Measurements from ENCODE around the gene TMEM144.

The TMEM144 gene

DNA sequence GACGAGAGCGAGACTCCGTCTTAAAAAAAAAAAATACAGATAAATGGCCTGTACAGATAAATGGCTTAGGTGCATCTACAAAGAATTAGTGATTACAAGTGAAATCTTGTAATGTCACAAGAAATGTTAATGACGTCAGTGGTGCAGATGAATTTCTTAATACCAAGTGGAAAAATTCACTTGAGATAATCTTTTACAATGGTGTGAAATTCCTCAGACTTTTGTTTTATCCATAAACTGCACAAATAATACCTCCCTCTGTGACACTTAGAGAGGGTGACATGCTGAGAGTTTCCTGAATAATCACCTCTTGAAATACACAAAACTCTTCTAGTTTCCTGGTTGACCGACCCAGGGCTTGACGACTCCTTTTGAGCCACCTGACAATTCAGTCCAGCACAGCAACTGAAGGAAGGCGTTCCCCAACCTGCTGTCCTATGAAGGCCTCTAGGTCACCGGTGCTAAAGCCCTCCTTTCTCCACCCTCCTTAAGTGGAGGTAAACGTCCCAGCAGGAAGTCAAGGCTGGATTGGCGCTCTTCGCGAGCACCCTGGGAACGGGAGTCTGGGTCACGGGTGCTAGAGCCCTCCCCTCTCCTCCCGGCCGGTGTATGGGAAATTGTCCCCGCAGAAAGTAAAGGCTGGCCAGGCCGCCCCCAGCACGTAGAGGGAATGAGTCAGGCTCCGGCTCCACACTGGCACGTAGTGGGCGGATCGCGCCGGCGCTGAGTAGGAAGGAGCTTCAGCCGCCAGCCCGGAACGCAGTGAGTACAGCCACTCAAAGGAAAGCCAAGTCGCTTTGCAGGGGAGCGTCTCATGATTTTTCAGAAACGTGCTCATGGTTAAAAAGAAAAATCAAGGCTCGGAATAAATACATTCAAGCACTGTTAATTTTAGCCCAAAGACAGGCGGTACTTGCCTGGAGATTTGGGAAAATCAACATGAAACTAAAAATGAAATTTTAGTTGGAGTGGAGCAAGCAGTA lies at the start of gene TMEM144:
TSS of gene TMEM144 (plus strand) at position 662 of the 983 bp plus-strand sequence. CDS start 2,182 bp downstream, outside the sequence.
- peak; percentile 95 for DNase-seq (ENCODE audit: low spot score)

DNA sequence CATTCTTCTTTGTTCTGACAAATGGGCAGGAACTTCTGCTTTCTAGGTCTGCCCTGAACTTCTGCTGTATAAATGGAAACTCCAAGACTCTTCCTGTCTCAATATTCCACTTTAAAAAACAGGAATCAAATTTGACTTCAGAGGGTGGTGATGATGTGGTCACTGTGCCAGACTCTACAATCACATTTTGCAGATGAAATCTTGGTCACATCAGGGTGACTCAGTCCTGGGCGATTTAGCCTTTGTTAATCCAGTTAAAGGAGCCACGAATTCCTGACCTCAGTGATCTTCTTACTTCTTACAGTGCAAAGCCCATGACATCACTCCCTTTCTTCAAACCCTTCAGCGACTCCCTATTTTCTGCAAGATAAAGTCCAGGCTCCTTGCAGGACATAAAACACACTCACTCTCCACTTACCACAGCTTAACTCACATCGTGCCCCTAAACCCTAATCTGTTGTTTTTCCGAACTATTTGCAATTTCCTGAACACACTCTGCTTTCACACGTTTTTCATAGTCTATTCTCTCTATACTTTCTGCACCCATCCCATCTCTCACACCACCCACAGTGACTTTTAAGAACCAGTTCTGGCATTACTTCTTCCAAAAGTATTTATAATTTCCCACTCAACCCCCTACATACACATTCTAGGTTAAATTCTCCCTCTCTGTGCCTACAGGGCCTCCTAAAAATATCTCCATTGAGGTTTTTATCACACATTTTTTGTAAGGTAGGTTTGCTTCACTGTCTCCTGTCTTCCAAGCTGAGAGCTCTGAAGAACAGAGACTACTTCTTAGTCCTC lies 48.5 kb upstream of the TMEM144 start:
- peak; percentile 76 for DNase-seq (ENCODE audit: low spot score)

DNA sequence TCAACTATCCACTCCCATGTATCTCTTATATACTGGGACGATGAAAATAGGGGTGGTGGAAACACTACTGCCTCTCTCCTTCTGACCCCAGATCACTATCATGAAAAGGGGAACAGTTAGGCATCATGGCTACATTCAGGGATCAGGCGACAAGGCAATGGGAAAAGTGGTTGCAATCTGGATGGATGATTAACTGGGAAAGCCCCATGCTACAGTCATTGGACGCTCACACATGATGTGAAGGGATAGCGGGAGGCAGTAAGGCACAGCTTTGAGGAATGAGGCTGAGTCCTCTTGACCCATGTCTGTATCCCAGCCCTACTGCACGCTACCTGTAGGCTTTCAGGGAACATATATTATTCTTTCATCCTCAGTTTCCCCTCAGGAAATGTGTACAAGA lies 47.7 kb upstream of the TMEM144 start:
- no peak for DNase-seq (ENCODE audit: low spot score)

DNA sequence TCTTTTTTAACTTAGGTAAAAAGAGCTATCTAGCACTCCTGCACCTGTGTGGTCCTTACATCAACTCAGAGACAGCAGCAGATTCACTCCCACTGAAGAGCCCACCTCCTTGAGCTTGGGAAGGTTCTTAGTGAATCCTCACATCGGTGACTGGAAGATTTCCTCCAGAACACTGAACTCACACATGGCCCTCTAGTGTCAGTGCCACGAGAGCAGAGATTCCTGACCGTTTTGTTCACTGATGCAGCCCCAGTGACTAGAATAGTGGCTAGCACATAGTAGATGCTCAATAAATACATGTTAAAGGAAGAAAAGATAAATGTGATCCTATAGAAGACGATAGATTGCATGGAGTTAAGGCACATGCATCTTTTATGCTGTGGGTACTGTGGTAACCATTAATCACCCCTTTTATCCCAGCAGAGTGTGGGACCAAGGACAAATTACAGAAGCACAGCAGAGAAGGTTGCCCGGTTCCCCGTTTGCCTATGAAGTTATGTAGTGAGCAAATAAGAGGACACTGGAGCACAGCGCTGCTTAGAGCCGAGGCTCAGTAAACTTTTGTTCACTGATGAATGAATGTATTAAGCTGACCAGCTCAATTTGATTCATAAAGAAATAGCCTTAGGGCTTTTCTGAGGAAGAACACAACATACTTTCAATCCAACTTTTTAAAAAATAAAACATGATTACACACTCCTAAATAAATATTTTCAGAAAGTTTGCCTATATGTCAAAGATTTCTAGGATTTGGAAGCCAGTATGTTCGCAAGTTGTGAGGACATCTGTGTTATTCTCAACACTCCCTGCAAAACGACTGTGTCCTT lies 46.1 kb upstream of the TMEM144 start:
- no peak for DNase-seq (ENCODE audit: low spot score)

DNA sequence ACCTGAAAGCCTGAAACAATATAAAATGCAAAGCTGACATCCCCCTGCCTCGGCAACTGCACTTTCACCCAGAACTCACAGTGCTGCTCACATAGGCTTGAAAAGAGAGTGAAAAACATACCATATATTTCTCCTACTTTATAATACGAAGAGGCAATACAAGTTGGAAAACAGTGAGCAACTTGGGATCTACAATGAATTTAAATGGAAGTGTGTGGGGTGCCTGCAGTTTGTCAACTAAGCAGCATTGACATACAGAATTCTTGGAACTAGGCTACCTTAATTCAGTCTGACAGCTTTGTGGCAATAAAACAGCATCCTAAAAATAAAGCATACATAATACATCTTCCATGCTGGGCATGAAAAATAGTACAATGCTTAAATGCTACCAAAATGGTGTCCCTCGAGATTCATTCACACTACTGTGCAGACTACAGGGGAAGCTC lies 45.5 kb upstream of the TMEM144 start:
- no peak for DNase-seq (ENCODE audit: low spot score)

DNA sequence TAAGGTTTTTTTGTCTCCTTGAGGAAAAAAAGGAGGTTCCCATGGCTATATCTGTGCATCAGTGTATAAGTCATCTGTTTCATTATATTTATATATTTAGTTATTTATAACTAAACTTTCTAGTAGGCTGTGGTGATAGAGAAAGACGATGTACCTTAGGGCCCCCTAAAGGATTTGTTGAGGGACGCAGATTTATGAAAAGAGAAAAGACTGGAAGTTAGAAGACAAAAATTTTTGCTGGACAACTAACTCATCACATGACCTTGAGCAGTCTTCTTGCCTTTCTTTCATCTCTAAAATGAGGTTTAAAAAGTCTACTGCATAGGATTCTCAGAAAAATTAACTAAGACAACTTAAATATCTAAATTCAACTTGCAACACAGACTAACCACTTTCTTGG lies 43.6 kb upstream of the TMEM144 start:
- DNase-seq (ENCODE audit: low spot score), result no peak

DNA sequence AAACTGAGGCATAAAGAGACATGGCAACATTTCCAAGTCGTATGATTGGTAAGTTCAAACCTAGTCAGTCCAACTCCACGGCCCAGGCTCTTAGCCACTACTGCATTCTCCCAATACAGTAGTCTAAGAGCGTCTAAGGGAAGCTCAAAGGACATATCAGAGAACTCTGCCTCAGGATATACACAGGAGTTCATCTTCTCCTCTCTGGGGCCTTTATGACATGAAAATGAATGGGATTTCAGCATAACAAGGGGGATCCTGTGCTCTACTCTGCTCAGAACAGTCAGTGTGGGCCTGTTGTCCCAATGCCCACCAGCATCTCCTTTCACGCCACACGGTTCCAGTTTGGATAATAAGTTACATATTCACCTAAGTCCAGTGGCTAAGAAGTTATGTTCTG lies 41.7 kb upstream of the TMEM144 start:
- DNase-seq (ENCODE audit: low spot score), result no peak

DNA sequence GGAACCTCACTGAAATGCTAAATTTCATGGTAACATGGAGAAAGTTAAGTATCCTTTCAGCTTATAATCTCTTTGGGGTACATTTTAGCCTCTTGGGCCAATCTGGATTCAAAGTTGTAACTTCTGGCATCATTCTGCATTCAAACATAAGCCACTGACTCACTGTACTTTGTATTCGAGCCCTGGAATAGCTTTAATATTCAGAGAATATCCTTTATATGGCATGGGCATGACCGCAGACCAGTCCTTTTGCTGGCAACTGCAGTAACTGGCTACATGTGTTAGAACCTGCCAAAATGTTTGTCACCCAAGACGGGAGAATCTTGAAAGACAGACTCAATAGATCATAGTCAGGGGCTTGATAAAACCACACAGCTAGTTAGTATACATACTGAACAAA lies 40.8 kb upstream of the TMEM144 start:
- no peak for DNase-seq (ENCODE audit: low spot score)

DNA sequence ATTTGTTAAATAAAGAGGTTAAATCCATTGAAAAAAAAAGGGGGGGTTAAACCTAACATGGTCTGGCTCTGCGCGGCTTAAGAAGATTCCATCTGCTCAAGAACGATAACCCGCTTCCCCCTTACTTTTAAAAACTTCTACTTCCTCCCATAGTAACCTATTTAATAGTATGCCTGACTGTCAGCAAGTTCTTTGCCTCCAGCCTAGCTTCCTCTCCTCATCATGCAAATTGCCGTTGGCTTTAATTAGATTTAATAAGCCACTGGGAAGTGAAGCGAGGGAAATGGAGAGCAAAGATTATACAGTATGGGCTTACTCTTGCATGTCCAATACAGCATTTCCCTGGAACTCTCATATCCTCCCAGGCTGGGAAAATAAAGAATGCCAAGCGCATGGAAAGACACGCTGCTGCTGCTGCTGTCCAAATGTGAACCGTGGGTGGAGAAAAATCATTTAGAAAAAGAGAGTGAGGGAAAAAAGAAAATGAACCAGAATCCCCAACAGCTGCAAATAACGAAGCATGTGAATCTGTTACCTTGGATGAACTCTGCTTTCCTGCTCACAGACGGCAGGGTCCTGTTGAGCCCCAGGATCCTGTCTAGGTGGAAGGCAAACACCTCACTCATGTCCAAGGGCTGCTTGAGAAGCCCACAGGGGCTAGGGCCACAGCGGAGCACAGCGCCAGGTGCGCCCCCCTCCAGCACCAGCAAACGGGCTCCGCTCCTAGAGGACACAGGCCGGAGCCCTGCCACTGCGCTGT lies 40.2 kb upstream of the TMEM144 start:
- DNase-seq (ENCODE audit: low spot score), result peak; percentile 40

DNA sequence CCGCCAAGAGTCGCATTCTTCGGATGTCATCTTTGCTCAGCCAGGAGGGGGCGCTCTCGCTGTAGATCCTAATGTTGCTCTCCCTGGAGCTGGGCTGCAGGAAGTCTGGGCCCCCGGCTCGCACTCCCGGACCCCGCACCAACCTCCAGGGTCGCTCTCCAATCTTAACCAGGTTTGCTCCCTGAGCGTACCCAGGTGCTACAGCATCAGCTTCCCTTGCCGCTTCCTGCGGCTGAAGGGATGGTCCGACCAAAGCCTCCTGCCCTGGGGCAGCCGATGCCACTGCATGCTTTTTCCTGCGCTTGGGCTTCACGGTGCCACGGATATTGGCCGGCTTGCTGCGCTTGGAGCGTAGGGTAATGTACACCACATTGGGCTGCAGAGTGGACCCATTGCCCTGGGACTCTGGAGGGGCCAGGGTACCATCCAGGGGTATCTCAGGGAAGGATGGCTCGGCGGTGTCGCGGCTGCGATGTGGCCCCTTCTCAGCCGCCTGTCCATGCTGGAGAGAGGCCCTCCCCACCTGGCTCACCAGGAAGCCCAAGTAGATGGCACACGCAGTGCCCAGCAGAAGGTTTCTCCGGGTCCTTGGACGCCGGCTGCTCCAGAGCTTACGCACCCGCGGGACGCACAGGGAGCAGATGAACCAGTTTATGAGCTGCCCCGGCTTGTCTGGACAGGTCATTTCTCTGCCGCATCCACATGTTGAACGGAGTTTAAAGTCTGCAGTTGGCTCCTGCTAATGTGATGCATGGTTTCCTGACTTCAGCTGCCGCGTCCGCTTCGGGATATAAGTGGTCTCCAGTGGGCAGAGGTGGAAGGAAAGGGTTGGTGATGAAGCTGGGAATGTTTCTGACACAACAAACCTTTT lies 39.4 kb upstream of the TMEM144 start:
- peak; percentile 26 for DNase-seq (ENCODE audit: low spot score)

DNA sequence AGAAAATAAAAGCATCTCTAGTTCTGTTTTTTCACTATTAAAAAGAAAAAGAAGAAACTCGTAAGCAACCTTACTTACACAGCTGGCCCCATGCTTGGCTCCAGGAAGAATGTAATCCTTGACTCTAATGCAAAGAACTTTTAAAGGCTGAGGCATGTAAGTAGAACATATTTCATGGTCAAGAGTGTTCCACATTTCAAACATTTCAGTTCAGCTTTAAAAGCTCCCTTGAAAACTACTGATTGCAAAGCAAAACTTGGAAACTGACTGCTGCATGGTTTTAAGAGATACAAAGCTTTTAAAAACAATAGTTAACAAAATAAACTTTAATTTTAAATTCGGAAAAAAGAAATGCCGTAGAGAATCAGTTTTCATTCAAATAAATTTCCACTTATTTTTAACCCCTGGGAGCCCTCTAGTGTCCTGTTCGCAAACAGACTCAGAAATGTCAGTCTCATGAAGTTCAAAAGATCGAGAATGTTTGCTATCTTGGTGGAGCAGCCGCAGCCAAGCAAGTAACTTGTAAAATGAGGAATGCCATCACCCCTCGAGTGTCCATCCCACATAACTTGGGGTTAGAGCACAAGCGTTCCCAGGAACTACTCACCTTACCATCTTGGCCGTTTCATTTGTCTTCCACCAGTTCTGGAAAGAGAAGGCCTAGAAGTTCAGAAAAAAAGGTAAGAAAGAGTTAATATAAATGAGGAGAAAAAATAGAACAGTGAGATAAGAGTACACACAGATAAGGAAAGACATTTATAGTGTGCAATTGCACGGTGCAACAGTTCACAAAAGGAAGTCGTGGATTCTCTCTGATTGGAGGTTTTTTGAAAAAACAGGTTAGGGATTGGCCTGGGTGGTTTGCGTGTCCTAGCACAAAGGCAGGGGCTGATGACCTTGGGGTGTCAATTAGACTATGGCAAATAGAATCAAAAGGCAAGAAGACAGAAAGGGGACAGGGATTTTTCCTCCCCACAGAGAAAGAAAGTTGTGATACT lies 37.7 kb upstream of the TMEM144 start, which contains the start of gene GASK1B:
TSS of gene GASK1B (minus strand) at position 765 of the 998 bp plus-strand sequence. CDS start 1,650 bp downstream, outside the sequence.
- DNase-seq (ENCODE audit: low spot score), result peak; percentile 60

DNA sequence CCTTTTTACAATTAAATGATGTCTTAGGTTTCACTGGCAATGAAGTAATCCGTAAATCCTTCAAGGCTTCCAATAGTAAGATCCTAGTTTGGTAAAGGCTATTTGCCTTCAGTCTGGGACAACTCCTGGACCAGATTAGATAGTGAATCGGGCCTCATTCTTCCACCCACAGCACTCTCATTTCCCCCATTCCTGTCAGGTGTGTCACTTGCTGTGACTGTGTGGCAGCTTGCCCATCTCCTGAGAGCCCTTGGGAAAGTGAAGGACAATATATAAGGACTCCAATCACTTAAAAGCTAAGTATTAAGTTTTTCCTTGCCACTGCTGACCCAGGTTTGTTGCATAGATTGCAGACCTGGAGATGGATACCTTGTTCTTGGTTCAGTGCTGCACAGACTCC lies 34.2 kb upstream of the TMEM144 start:
- peak; percentile 20 for DNase-seq (ENCODE audit: low spot score)

DNA sequence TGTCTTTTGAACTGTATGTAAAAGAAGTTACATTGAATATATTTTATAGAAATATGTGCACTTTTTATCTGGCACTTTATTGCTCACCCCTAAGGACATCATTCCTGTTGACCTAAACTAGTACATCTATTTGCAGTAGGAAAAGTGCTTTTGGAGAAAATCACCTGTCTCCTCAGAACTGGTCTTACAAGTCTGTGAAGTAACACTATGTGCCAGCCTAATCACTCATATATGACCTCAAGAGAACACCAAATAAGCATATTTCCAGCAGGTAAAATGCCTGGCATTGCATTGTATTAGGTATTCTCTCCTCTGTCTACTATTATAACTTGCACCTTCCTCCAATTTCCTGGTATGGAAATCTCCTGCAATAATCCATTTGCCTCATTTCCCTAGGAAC lies 33.5 kb upstream of the TMEM144 start:
- no peak for DNase-seq (ENCODE audit: low spot score)

DNA sequence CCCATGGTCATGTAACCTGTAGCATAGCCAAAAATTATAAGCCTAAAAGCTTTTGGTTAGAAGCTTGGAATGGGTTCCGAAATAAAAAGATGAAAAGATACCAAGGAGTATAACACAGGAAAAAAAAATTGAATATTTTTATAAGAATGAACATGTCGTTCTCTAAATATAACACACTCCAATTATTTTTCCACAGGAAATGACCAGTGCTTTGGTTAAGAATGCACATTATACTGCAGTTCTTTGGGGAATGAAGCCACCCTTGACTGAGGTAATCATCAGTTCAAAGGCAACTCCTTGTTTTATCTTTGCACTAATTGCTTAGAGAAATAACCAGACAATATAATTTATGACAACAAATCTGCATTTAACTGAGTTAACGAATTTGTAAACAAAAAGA lies 30.8 kb upstream of the TMEM144 start:
- no peak for DNase-seq (ENCODE audit: low spot score)

DNA sequence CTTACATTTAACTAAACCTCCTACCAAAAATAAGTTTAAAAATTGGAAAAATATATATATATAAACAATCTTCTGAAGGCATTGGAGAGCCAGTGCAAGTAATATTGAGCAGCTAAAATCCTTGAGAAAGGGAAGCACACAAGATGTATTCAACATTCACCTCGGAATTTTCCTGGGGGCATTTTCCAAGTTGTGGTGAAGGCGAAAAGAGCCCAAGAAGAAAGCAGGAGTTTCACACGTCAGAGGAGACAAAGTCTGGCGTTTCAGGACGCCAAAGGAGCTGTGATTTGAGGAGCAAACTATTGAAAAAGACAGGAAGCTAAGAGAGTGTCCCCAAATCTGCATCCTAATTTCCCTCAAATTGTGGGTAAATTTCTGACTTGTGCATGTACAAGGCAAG lies 28.4 kb upstream of the TMEM144 start:
- DNase-seq (ENCODE audit: low spot score), result no peak

DNA sequence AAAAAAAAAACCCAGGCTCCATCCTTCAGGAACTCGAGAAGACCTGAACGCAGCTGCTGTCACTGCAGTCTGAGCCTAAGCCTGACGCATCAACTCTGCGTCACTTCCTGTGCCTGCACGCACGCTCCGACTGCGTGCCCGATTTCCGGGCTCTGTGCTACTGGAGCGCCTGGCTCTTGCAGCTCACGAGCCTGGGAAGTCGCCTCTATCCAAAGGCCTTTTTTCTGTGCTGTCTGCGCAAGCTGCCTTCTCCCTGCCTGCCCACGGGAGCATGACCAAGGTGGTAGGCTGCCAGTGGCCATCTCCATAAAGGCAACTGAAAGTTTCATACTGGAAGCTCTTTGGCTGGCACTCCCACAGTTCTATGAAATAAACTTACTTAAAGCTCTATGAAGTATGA lies 27.6 kb upstream of the TMEM144 start:
- peak; percentile 83 for DNase-seq (ENCODE audit: low spot score)

DNA sequence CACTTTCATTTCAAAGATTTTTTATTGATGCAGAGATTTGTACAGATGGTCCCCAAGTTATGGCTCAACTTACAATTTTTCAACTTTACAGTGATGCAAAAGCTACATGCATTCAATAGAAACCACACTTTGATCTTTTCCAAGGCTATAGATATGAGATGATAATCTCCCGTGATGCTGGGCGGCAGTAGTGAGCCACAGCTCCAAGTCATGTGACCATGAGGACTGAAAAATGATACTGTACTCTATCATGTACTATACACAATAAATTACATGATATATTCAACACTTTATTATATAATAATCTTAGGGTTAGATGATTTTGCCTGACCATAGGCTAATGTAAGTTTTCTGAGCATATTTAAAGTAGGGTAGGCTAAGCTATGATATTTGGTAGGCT lies 23.5 kb upstream of the TMEM144 start:
- no peak for DNase-seq (ENCODE audit: low spot score)

DNA sequence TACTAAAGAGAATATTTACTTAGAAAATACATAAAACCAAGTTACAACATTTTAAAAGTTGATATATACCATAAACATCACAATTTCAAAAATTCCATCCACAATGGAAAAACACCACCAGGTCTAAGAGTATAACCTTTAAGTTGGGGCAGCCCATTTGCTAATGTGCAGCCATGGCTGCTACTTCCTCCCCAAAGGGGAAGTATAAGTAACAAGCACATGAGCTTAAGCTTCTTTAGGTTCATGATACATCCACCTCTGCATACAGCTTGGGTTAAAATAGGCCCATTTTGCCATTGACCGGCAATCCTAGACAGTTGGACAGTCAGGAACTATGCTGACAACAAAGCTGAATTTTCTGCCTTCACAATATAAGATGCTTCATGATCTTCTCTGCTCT lies 20.9 kb upstream of the TMEM144 start:
- no peak for DNase-seq (ENCODE audit: low spot score)

DNA sequence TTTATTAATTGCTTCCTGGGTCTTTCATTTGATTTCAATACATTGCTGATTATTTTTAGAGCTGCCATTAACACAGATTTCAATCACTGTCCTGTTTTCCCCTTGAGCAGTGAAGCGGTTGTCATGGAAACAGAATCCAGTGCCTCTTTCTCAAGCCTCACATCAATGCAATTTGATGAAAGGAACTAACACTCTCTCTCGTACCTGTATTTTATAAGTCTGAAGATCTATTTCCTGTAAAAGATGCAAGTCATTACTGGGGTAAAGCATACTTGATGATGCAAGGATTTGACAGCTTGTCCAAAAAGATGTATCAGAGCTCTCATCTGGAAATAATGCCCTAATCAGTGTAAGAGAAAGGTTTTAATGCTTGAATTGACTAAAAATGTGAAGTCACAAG lies 19.6 kb upstream of the TMEM144 start:
- DNase-seq (ENCODE audit: low spot score), result no peak

All from AG20443 (cell line).